K562 (cell line): ENCODE data around the gene LRRC51. TPM values are rescaled to one million over a fixed set of nuclear protein-coding genes. Genes with fewer than 3 reads are reported as not detected.

Experiments
- CBFA2T2 ChIP-seq: fragments of 450-650 bp; conservative IDR thresholded peaks from 2 replicates; pipeline ENCODE4 v1.6.1; 2017; ENCODE audit warnings: mild to moderate bottlenecking
- KDM2B ChIP-seq: fragments of 250-450 bp; sonication (Bioruptor Pico); IDR thresholded peaks from 2 replicates; pipeline ENCODE4 v1.8.0; 2021; ENCODE audit warnings: mild to moderate bottlenecking, moderate library complexity
- MAZ ChIP-seq, 2 experiments: fragments of 450-650 bp in 1 of 2; sonication (generic) in 1 of 2; formaldehyde crosslinking; IDR thresholded peaks in 1 of 2; conservative IDR thresholded peaks in 1 of 2; 2 replicates each; pipeline versions ENCODE4 v1.4.0 to v1.5.0; 2020; ENCODE audit warnings: mild to moderate bottlenecking in 1 of 2, missing genetic modification reagents in 1 of 2
- MXD1 ChIP-seq: fragments of 250-450 bp; sonication (Bioruptor Pico); IDR thresholded peaks from 2 replicates; pipeline ENCODE4 v1.8.0; 2021; ENCODE audit warnings: borderline replicate concordance, mild to moderate bottlenecking, moderate library complexity; ENCODE audit not compliant: poor library complexity, severe bottlenecking
- NCOA6 ChIP-seq: fragments of 450-650 bp; IDR thresholded peaks from 2 replicates; pipeline ENCODE4 v1.6.1; 2017; ENCODE audit warnings: mild to moderate bottlenecking
- RCOR1 ChIP-seq, 2 experiments: IDR thresholded peaks; 2 replicates each; pipeline ENCODE4 v1.6.1; 2012; ENCODE audit warnings: low read depth in 2 of 2, low read length in 2 of 2, borderline replicate concordance in 1 of 2, improper control_type of control experiment in 1 of 2
- SMAD4 ChIP-seq: fragments of 250-450 bp; sonication (Bioruptor Pico); conservative IDR thresholded peaks from 2 replicates; pipeline ENCODE4 v1.8.0; 2021; ENCODE audit warnings: inconsistent platforms, mild to moderate bottlenecking, moderate library complexity
- TAF1 ChIP-seq: IDR thresholded peaks from 2 replicates; pipeline ENCODE4 v1.6.1; 2011; ENCODE audit warnings: mild to moderate bottlenecking, low read length, moderate library complexity; ENCODE audit not compliant: insufficient read depth, control insufficient read depth, severe bottlenecking; ENCODE audit errors: extremely low read depth
- TRIM25 ChIP-seq: fragments of 450-650 bp; IDR thresholded peaks from 2 replicates; pipeline ENCODE4 v1.7.0; 2016; ENCODE audit warnings: borderline replicate concordance
- TSHZ1 ChIP-seq: fragments of 250-450 bp; sonication (Bioruptor Pico); IDR thresholded peaks from 2 replicates; pipeline ENCODE4 v1.4.0; 2020; ENCODE audit warnings: mild to moderate bottlenecking, moderate library complexity
- U2AF2 ChIP-seq: fragments of 200-400 bp; formaldehyde crosslinking; optimal IDR thresholded peaks from 2 replicates; pipeline ENCODE3; 2017; ENCODE audit warnings: low read depth, mild to moderate bottlenecking, low read length
- USF1 ChIP-seq: sonication (generic); formaldehyde crosslinking; IDR thresholded peaks from 2 replicates; pipeline ENCODE4 v1.9.0; 2022; ENCODE audit warnings: mild to moderate bottlenecking, missing genetic modification reagents
- ZNF133 ChIP-seq: fragments of 250-450 bp; sonication (Bioruptor Pico); IDR thresholded peaks from 2 replicates; pipeline ENCODE4 v1.4.0; 2020; ENCODE audit warnings: mild to moderate bottlenecking
- ZNF197 ChIP-seq: fragments of 200-800 bp; sonication (Bioruptor generic); IDR thresholded peaks from 2 replicates; pipeline ENCODE4 v1.6.1; 2016; ENCODE audit warnings: low read depth, missing genetic modification characterization, missing compliant biosample characterization
- ZNF277 ChIP-seq: fragments of 250-450 bp; sonication (Bioruptor Pico); IDR thresholded peaks from 2 replicates; pipeline ENCODE4 v1.8.0; 2022; ENCODE audit warnings: inconsistent platforms, mild to moderate bottlenecking, moderate library complexity, borderline replicate concordance
- ZNF324 ChIP-seq: fragments of 250-450 bp; sonication (Bioruptor Pico); IDR thresholded peaks from 2 replicates; pipeline ENCODE4 v1.4.0; 2020; ENCODE audit warnings: mild to moderate bottlenecking
- ZNF766 ChIP-seq: fragments of 200-800 bp; sonication (Bioruptor generic); conservative IDR thresholded peaks from 2 replicates; pipeline ENCODE4 v1.6.1; 2016; ENCODE audit warnings: missing genetic modification characterization, missing compliant biosample characterization
- polyA plus RNA-seq, 8 experiments: library from polyadenylated mRNA; depleted of rRNA in 4 of 8; stranded (reverse) in 5 of 8; unstranded in 3 of 8; fragments of >200 nt; fragmentation: Nextera tagmentation in 2 of 8; fragmentation: Illumina TruSeq in 1 of 8; extraction: Ambion mirVana in 2 of 8; extraction: Trizol in 1 of 8; gene quantifications; 2 replicates each; pipeline versions ENCODE4 v1.2.1 to v1.2.3, GENCODE V29; 2011 to 2014; ENCODE audit warnings: inconsistent platforms in 1 of 8, missing spikeins in 1 of 8
- total RNA-seq, 7 experiments: library from RNA; depleted of rRNA in 6 of 7; stranded (reverse); fragments of >200 nt in 6 of 7; fragmentation: Illumina TruSeq in 2 of 7; extraction: Trizol in 2 of 7; gene quantifications; 2 replicates each; pipeline versions ENCODE4 v1.2.1 to v1.2.3, GENCODE V29; 2011 to 2021; ENCODE audit warnings: low replicate concordance in 1 of 7

LRRC51 gene
- total and polyA plus RNA-seq, 9 of the 15 experiments (the other 6 are each of a cell fraction or from before 2014, with no cell fraction given): 4.7 to 10.6 (median 5.6) TPM

- TF ChIP-seq NCOA6 (no peak), ZNF277 (CRISPR knock-in tag) (no peak), U2AF2 (no peak), ZNF197 (CRISPR knock-in tag) (no peak), RCOR1 (IDR thresholded peaks at IDR 0.05; ENCODE audit: borderline replicate concordance in 1 of 2, low read depth in 2 of 2, low read length in 2 of 2) (no peak; a peak in 1 of 4 replicates), TRIM25 (no peak), MAZ (CRISPR knock-in tag; conservative IDR thresholded peaks at IDR 0.05 in 1 of 2, IDR thresholded peaks at IDR 0.05 in 1 of 2) (peak; percentile 74 to 77), CBFA2T2 (no peak), MXD1 (no peak), SMAD4 (CRISPR knock-in tag) (0 out of 2 replicates have a peak, but pooled peaks have one; percentile 14), TAF1 (peak; percentile 79), ZNF324 (CRISPR knock-in tag) (no peak), KDM2B (CRISPR knock-in tag) (no peak), USF1 (CRISPR knock-in tag) (0 out of 2 replicates have a peak, but pooled peaks have one; percentile 5), TSHZ1 (no peak), ZNF766 (peak; percentile 59; the same call in 1 of the 2 replicates), ZNF133 (CRISPR knock-in tag) (no peak)
Observed at GRCh38 chr11:72080326-72081183, at the start of gene LRRC51, which contains the start of gene NUMA1 (continued).
